ENCODE data around the gene CSF2RB.

Gene CSF2RB

GRCh38 chr22:36913427-36914389 is at the start of gene CSF2RB:
Gene CSF2RB, plus strand, starts transcription at chr22:36913628. Its CDS starts 8,580 bp downstream, at chr22:36922208.
- DNase-seq, result no peak

- no peak for DNase-seq
These were observed 49.4 kb upstream of the CSF2RB start for GRCh38 chr22:36863979-36864378.

GRCh38 chr22:36864454-36865215 is 48.8 kb upstream of the CSF2RB start:
- no peak for DNase-seq

GRCh38 chr22:36865346-36865745 is 48.1 kb upstream of the CSF2RB start:
- DNase-seq, result no peak

GRCh38 chr22:36867695-36868094 is 45.7 kb upstream of the CSF2RB start:
- DNase-seq, result no peak

DNA sequence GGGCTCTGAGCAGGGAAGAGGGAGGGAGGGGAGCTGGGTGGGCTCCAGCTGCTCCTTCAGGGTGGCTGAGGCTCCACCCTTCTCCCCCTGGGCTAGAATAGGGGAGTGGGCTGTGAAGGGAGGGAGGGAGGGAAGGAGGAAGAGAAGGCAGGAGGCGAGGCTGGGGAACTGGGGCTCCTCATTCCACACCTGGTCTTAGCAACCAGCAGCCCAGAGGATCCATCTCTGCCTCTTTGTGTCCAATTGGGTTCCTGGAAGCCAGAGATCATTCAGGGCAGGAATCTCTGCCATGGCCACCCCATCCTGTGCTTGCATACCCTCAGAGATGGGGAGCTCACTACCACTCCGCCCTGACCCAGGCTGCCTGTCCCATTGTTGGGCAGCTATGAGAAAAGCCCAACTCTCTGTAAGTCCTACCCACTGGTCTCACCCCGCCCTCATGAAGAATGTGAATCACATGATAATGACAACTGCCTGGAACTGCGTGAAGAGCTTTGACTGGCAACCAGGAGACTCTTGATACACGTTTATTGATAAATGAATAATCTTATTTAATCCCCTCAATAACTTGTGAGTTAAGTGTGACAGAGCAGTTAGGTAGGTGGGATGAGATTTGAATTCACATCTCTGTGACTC is 44.8 kb upstream of the CSF2RB start:
- DNase-seq, result no peak

GRCh38 chr22:36870250-36870649 is 43.2 kb upstream of the CSF2RB start:
- DNase-seq, result no peak

DNA sequence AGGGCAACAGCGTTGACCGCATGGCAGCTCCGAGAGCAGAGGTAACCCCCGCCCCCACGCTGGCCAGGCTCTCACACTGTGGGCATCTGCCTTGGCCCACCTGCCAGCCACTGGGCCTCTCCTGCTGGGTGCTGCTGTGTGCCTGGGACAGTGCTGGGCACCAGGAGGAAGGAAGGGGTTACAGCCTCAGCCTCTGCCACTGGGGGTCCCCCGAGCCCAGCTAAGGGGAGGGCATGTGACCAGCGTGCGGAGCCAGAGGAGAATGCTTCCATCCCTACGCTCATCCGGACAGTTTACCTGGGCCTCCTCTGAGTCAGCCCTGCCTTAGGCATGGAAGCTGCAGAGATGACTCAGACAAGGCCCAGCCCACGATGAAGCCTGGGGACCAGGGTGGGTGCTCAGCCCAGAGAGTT is 41.8 kb upstream of the CSF2RB start:
- DNase-seq, result no peak

DNA sequence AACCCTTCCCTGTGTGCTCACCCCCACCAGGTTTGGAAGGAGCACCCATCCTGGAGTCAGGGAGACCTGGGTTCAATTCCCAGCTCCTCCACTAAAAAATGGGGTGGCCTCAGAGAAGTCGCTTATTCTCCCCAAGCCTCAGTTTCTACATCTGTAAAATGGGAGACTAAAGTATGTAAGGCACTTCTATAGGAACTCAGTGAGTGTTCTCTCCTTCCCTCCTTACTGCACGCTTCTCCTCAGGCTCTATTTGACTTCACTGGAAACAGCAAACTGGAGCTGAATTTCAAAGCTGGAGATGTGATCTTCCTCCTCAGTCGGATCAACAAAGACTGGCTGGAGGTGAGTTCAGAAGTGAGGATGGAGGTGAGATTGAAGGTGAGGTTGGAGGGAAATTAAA is 41.3 kb upstream of the CSF2RB start:
- no peak for DNase-seq

DNA sequence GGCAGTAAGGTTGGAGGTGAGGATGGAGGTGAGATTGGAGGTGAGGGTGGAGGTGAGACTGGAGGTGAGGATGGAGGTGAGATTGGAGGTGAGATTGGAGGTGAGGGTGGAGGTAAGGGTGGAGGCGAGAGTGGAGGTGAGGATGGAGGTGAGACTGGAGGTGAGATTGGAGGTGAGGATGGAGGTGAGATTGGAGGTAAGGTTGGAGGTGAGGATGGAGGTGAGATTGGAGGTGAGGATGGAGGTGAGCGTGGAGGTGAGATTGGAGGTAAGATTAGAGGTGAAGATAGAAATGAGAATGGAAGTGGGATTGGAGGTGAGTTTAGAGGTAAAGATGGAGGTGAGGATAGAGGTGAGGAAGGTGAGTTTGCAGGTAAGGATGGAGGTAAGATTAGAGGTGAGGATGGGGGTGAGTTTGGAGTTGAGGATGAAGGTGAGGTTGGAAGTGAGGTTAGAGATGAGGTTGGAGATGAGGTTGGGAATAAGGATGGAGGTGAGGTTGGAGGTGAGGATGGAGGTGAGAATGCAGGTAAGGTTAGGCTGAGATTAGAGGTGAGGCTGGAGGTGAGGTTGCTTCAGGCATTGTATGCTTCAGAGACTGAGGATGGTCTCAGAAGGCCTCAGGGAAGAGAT is 40.4 kb upstream of the CSF2RB start:
- no peak for DNase-seq

GRCh38 chr22:36873614-36874308 is 39.7 kb upstream of the CSF2RB start:
- DNase-seq, result peak; percentile 90

GRCh38 chr22:36874309-36874696 is 39.1 kb upstream of the CSF2RB start:
- no peak for DNase-seq

- no peak for DNase-seq
These were observed 38.7 kb upstream of the CSF2RB start for GRCh38 chr22:36874736-36875135.

DNA sequence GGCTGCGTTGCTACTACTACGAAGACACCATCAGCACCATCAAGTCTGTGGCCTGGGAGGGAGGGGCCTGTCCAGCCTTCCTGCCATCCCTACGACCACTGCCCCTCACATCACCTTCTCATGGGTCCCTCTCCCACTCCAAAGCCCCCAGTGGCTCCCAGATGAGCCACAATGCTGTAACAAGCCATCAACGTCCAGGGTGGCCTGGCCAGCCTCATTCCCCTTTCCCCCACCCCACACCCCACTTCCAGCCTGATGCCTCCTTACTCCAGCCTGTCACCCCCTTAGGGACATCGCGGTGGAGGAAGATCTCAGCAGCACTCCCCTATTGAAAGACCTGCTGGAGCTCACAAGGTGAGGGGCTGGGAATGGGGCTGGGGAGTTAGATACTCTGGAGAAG is 37.7 kb upstream of the CSF2RB start:
- DNase-seq, result no peak

DNA sequence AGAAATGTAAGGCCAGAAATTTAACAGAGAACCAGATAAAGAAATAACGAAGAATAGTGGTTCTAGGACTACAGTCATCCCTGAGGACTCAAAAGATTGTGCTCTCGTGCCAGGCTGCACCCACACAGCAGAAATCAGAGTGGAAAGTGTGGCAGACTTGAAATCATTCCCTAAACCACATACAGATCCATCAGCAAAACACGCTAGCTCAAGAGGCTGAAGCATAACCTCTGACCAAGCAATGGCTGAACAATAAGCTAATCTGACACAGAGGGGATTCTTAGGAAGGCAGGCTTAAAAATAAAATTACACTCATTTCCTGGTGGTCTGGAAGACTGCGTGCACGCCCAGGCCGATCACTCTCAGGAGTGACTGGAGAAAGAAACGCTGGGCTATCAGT is 33.7 kb upstream of the CSF2RB start:
- DNase-seq, result no peak

DNA sequence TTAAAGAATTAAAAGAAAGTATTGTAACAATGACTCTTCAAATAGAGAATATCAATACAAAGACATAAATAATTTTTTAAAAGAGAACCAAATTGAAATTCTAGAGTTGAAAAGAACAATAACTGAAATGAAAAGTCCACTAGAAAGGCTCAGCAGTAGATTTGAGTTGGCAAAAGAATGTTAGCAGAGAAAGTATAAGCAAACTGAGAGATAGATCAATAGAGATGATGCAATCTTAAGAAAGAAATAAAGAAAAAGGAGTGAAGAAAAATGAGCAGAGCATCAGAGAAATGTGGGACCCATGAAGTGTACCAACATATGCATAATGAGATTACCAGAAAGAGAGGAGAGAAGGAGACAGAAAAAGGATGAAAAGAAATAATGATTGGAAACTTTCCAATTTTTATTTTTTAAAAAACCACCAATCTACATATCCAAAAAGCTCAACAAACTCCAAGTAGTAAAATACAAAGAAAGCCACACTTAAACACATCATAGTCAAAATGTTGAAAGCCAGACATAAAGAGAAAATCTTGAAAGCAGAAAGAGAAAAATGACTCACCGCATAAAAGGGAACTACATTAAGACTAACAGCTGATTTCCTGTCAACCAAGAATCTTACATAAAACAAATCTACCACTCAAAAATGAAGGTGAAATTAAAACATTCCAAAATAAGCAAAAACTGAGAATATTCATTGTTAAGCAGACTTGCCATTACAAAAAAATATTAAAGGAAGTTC is 31.8 kb upstream of the CSF2RB start:
- peak; percentile 63 for DNase-seq

GRCh38 chr22:36884349-36885158 is 28.9 kb upstream of the CSF2RB start:
- no peak for DNase-seq

- DNase-seq, result no peak
These were observed 28.0 kb upstream of the CSF2RB start for GRCh38 chr22:36885474-36885873.

GRCh38 chr22:36886016-36886415 is 27.4 kb upstream of the CSF2RB start:
- no peak for DNase-seq

- DNase-seq, result no peak
These were observed 26.3 kb upstream of the CSF2RB start for GRCh38 chr22:36887162-36887561.

GRCh38 chr22:36891646-36892045 is 21.8 kb upstream of the CSF2RB start:
- no peak for DNase-seq

All from activated CD4-positive, alpha-beta T cell treated with anti-CD3 and anti-CD28 coated beads, Interleukin-2, Interleukin-6, amounts not matched to agents 100 ng/mL and 50 ng/mL, durations not matched to agents 16 hours and 8 hours (primary cell).